ENCODE data around the gene TLL2.

TLL2 gene

GRCh38 chr10:96517284-96517683, 3.6 kb upstream of the TLL2 start:
- no peak overlapping the region for H3K4me3 ChIP-seq (ENCODE audit: low read length)
- DNase-seq (ENCODE audit: low read depth): no peak
- TF ChIP-seq, protein P1, sequence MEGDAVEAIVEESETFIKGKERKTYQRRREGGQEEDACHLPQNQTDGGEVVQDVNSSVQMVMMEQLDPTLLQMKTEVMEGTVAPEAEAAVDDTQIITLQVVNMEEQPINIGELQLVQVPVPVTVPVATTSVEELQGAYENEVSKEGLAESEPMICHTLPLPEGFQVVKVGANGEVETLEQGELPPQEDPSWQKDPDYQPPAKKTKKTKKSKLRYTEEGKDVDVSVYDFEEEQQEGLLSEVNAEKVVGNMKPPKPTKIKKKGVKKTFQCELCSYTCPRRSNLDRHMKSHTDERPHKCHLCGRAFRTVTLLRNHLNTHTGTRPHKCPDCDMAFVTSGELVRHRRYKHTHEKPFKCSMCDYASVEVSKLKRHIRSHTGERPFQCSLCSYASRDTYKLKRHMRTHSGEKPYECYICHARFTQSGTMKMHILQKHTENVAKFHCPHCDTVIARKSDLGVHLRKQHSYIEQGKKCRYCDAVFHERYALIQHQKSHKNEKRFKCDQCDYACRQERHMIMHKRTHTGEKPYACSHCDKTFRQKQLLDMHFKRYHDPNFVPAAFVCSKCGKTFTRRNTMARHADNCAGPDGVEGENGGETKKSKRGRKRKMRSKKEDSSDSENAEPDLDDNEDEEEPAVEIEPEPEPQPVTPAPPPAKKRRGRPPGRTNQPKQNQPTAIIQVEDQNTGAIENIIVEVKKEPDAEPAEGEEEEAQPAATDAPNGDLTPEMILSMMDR (IDR thresholded peaks at IDR 0.05; ENCODE audit: insufficient read depth, low read depth, low read length, missing control alignments): no peak

GRCh38 chr10:96516337-96516736, 2.6 kb upstream of the TLL2 start:
- TF ChIP-seq, protein P1 (IDR thresholded peaks at IDR 0.05; ENCODE audit: insufficient read depth, low read depth, low read length, missing control alignments): no peak
- no peak overlapping the region for H3K4me3 ChIP-seq (ENCODE audit: low read length)
- DNase-seq (ENCODE audit: low read depth): no peak

- TF ChIP-seq, protein P1 (IDR thresholded peaks at IDR 0.05; ENCODE audit: insufficient read depth, low read depth, low read length, missing control alignments): no peak
- DNase-seq (ENCODE audit: low read depth): no peak
These were observed 425 bp downstream of the TLL2 start for GRCh38 chr10:96513305-96513697.

GRCh38 chr10:96512524-96513304, 1.0 kb downstream of the TLL2 start:
- H3K4me3 ChIP-seq (ENCODE audit: low read length): peak overlapping the region; percentile 47
- TF ChIP-seq, protein P1 (IDR thresholded peaks at IDR 0.05; ENCODE audit: insufficient read depth, low read depth, low read length, missing control alignments): no peak
- DNase-seq (ENCODE audit: low read depth): peak; percentile 44

More at GRCh38 chr10:96513305-96513697, 425 bp downstream of the TLL2 start:
- H3K4me3 ChIP-seq (ENCODE audit: low read length): peak overlapping the region; percentile 47

DNA sequence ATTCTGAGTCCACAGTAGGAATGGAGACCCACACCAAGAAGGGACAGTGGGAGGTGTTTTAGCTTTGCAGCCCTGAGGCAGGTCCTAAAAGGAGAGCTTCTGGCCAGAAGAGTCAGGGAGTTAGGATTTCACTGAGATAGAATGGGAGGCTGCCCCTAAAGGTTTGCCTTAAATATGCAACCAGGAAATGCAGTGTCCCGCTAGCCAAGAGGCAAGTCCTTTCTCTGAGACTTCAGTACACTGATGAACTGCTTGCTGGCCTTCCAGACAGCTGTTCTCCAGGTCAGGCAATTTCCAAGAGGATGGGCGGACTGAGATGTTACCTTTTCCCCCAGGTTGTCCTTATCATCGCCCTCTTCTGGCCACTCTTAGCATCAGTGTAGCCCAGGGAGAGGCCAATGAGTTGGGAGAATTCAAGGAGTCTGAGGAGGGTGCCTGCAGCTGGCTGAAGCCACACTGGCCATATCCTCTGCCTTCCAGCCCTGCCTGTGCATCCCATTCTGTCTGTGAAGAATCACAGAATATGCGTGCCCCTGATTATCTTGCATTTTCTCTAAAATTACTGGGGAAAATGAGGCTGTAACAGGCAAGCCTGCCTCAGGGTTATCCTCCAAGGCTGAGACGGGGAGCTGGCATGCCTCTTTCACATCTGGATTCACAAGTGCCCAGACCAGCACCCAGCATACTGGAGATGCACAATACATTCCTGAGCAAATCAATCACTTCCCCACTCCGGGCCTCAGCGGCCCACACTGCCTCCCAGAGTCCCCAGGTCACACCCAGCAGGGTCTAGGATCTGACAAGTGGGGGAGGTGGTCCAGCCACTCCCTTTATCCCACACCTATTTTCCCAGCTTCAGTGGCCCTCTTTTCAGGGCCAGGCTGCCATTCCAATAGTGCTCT, 2.4 kb downstream of the TLL2 start:
- no peak overlapping the region for H3K4me3 ChIP-seq (ENCODE audit: low read length)
- TF ChIP-seq, protein P1 (IDR thresholded peaks at IDR 0.05; ENCODE audit: insufficient read depth, low read depth, low read length, missing control alignments): peak; percentile 75
- DNase-seq (ENCODE audit: low read depth): peak; percentile 63

- no peak overlapping the region for H3K4me3 ChIP-seq (ENCODE audit: low read length)
- TF ChIP-seq, protein P1 (IDR thresholded peaks at IDR 0.05; ENCODE audit: insufficient read depth, low read depth, low read length, missing control alignments): no peak
- DNase-seq (ENCODE audit: low read depth): peak; percentile 66
These were observed 4.6 kb downstream of the TLL2 start for GRCh38 chr10:96509017-96509641.

Data from epithelial cell of esophagus (primary cell).